Stimulated activated CD8-positive, alpha-beta memory T cell treated with anti-CD3 and anti-CD28 coated beads, Interleukin-2, amount 100 ng/mL, for 48 hours (primary cell): ENCODE results near the gene MLF2.
"Not testable (repeated sequence)": the region's sequence is repeated elsewhere in the genome, so short reads cannot be mapped to it uniquely, and the experiment has no call there.

ENCODE experiments used
- DNase-seq, 2 donors: peaks; one replicate each; pipeline ENCODE4 v3.0.0-alpha.2; 2020; ENCODE audit warnings: low read depth in 2 of 2

MLF2 gene

GRCh38 chr12:6765048-6765633 lies 12.2 kb upstream of the MLF2 start:
- DNase-seq, result no peak

DNA sequence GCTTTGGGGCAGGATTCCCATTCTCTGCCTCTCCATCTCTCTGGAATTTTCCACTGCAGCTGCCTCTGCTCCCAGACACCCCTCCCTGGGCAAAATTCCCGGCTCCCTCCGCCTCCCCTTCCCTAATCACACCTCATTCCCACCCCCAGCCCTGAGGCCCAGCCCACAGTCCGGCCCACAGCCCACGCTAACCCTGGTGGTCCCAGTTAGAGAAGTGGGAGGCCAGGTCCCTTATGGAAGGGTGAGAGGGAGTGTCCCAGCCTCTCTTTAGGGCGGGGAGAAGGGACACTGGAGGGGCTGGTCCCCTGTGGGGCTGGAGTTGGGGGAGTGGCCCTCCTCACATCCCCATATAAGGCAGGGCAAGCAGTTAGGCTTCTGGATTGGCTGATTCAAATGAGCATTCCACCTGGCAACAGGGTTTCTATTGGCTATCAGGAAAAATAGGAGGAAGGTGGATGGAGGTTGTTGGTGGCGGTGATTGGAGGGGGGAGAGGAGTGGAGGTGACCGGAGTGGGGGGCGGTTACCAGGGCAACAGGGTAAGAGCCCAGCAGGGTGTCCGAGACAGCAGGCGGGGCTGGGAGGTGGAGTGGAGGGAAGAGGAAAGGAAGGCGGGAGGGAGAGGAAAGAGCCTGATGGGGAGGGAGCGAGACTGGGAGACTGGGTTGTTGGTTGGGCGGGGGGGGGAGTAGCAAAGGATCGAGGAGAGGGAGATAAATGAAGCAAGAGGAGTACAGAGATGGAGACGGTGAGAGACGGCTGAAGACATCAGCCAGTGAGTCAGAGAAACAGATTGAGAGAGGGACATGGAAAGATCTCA lies 11.3 kb upstream of the MLF2 start:
- DNase-seq, result peak in 1 of 2 donors; percentile 46

- no peak for DNase-seq
These were observed 10.4 kb upstream of the MLF2 start for GRCh38 chr12:6763380-6763779.

- no peak for DNase-seq
These were observed 6.8 kb upstream of the MLF2 start for GRCh38 chr12:6759741-6760140.

GRCh38 chr12:6758506-6759095 lies 5.7 kb upstream of the MLF2 start:
- no peak for DNase-seq

- no peak for DNase-seq
These were observed 4.2 kb upstream of the MLF2 start for GRCh38 chr12:6757028-6757690.

- DNase-seq, result no peak
These were observed 1.5 kb upstream of the MLF2 start for GRCh38 chr12:6754411-6754810.

DNA sequence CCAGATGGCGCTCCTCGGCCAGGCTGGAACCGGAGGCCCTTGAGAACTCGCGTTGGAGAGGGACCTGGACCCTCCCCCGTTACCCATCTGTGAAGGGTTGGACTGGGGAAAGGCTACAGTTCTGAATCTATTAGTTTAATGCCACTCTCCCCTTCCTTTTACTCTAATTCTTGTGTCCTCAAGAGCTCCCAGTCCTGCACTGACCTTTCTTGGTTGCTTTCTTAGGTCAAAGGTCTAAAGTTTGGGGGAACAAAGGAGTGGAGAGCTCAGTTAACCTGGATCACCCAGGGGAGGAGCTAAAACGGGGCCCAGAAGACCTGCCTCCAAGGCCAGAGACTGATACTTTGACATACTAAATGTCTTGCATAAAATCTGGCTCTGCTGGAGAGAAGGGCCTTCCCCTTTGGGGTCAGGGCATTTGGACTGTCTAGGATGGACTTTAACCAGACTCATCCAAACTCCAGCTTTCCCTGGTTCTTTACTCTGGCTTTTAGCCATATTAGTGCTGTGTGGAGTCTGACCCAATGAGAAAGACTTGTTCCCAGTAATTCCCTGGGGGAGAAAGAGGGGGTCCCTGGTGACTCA lies 923 bp upstream of the MLF2 start:
- DNase-seq, result no peak

DNA sequence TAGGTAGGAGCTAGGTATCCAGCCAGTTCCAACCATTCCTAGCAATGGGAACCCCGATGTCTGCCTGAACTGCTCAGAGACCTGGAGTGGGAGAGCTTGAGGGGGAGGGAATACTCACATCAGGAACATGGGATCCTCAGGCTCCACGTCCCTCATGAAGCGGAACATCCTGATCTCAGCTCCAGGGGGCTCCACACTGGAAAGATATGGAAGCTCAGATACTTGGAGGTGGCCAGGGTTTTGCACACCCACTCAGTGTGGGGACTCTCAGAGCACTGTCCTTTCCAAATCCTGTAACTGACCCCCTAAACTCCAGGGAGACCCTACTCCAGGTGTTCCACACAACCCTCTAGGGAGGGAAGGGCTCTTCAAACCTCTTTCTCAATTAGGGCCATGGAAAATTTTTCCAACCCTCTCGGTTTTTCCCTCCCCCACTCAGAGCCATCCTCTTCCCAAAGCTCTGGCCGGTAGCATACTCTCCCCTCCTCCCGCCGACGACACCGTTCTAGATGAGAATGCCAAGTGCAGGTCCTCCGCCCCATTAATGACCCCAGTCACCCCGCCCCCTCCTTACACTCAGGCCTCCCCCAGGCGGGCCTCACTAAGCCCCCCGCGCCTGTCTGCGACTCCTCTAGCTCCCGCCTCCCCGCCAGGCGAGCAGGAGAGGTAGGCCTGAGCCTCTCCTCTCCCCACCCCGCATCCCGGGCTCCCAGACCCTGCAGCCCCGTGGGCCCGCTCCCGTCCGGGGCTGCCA lies 597 bp downstream of the MLF2 start:
- no peak for DNase-seq

- no peak for DNase-seq
These were observed 1.2 kb downstream of the MLF2 start for GRCh38 chr12:6751767-6752166.

GRCh38 chr12:6750506-6750905 lies 2.4 kb downstream of the MLF2 start:
- DNase-seq, result no peak

- no peak for DNase-seq
These were observed 4.2 kb downstream of the MLF2 start for GRCh38 chr12:6748761-6749160.

DNA sequence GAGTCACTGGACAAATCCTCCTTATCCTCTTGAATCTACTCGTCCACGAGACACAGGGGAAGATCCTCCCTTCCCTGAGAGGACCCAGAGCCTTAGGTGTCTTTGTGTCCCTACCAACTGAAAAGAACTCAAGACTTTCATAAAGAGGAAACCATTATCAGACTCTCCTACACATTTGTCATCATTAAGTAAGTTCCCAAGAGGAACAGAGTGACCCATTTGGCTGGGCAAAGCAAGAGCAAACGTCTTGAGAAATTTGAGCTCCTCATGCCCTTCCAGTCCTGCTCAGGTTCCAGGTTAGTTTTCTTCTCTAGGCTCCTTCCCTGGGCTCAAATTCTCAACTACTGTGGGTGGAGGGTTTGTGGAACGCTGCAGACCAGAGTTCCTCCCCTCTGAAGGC lies 5.7 kb downstream of the MLF2 start:
- DNase-seq, result no peak

GRCh38 chr12:6745741-6746525 lies 7.0 kb downstream of the MLF2 start:
- no peak for DNase-seq

GRCh38 chr12:6743300-6743699 lies 9.6 kb downstream of the MLF2 start:
- not testable (repeated sequence) for DNase-seq

DNA sequence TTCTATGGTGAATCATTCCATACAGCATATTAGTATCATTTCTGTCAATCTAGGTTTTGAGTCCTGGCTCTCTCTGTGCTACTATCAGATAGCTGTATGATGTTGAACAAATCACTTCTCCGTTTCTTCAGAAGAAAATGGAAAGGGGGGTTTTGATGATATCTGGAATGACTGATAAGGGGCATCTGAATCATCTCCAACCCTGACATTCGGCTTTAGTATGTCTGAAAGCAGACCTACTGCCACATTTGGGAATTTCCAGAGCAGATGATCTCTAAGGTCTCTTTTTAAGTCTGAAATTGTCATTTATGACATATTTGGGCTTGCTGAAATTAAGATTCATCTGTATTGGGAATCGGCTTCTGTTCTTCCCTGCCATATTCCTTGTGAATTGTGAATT lies 10.1 kb downstream of the MLF2 start:
- no peak for DNase-seq

DNA sequence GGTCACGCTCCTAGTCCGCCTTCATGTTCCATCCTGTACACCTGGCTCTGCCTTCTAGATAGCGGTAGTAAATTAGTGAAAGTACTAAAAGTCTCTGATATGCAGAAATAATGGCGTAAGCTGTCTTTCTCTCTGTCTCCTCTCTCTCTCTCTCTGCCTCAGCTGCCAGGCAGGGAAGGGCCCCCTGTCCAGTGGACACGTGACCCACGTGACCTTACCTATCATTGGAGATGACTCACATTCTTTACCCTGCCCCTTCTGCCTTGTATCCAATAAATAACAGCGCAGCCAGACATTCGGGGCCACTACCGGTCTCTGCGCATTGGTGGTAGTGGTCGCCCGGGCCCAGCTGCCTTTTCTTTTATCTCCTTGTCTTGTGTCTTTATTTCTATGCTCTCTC lies 10.9 kb downstream of the MLF2 start:
- not testable (repeated sequence) for DNase-seq

DNA sequence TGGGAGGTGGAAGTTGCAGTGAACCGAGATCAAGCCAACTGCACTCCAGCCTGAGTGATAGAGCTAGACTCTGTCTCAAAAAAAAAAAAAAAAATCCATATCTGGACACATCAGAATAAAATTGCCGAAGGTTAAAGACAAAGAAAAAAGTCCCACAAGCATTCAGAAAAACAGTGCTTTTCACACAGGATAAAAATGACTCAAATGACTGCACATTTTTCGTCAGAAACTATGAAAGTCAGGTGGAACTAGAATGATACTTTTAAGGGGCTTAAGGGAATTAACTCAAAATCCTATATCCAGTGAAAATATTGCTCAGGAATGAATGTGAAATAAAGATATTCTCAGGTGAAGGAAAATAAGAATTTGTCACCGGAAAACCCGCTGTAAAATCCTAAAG lies 16.2 kb downstream of the MLF2 start:
- no peak for DNase-seq

- DNase-seq, result peak in 1 of 2 donors; percentile 26
These were observed 17.3 kb downstream of the MLF2 start for GRCh38 chr12:6735448-6736191.
